SK-N-SH (cell line): ENCODE measurements around the gene WTAP. TPM values are rescaled to one million over a fixed set of nuclear protein-coding genes. Genes with fewer than 3 reads are reported as not detected.

Experiments used
- CTCF ChIA-PET: fragments of 300-600, 350-600 bp; formaldehyde crosslinking; extraction: SDS; loops from one replicate; lab custom pipeline; 2021; lab: Yijun Ruan, JAX
- POLR2A ChIA-PET: fragments of 350-600 bp; sonication (Branson Sonifier 250); formaldehyde crosslinking; extraction: SDS; loops from one replicate; lab custom pipeline; 2020; ENCODE audit warnings: antibody characterized with exemption, inconsistent platforms; lab: Yijun Ruan, JAX
- DNase-seq: peaks from one replicate; pipeline ENCODE4 v3.0.0; 2012
- H2AFZ ChIP-seq: fragments of 200-600 bp; sonication (generic); 2 replicates; pipeline ENCODE4 v1.8.1; 2016; ENCODE audit warnings: antibody characterized with exemption, mild to moderate bottlenecking, low read depth
- H3F3A ChIP-seq: fragments of 200-600 bp; sonication (generic); replicated peaks from 2 replicates; pipeline ENCODE3; 2016; ENCODE audit warnings: antibody characterized with exemption, mild to moderate bottlenecking; ENCODE audit not compliant: insufficient read depth
- H3K27ac ChIP-seq, 2 experiments: fragments of 200-500 bp in 1 of 2; fragments of 200-600 bp in 1 of 2; sonication (Bioruptor generic) in 1 of 2; sonication (generic), shearing (Covaris generic) in 1 of 2; 2 replicates each; pipeline versions ENCODE4 v1.5.1 to v1.6.1; 2014 to 2016; ENCODE audit warnings: low read depth in 2 of 2, inconsistent platforms in 1 of 2, low read length in 1 of 2, mild to moderate bottlenecking in 1 of 2, mixed read lengths in 1 of 2
- H3K27me3 ChIP-seq: fragments of 200-600 bp; sonication (generic), shearing (Covaris generic); 2 replicates; pipeline ENCODE4 v1.6.1; 2016; ENCODE audit warnings: mixed run types; ENCODE audit not compliant: insufficient read depth
- H3K36me3 ChIP-seq, 2 experiments: fragments of 200-500 bp in 1 of 2; fragments of 200-600 bp in 1 of 2; sonication (Bioruptor generic) in 1 of 2; sonication (generic) in 1 of 2; replicated peaks in 1 of 2; 2 replicates each; pipeline versions ENCODE3 to v1.5.1; 2014 to 2016; ENCODE audit warnings: low read length in 1 of 2, mild to moderate bottlenecking in 1 of 2; ENCODE audit not compliant: insufficient read depth in 2 of 2, control insufficient read depth in 1 of 2
- H3K4me1 ChIP-seq, 2 experiments: fragments of 200-500 bp in 1 of 2; fragments of 200-600 bp in 1 of 2; sonication (Bioruptor generic) in 1 of 2; sonication (generic), shearing (Covaris generic) in 1 of 2; 2 replicates each; pipeline versions ENCODE4 v1.5.1 to v1.6.1; 2014 to 2016; ENCODE audit warnings: low read depth in 1 of 2, low read length in 1 of 2, mixed run types in 1 of 2; ENCODE audit not compliant: insufficient read depth in 2 of 2, control insufficient read depth in 1 of 2
- H3K4me2 ChIP-seq: fragments of 200-600 bp; sonication (generic), shearing (Covaris generic); 2 replicates; pipeline ENCODE4 v1.6.1; 2017; ENCODE audit warnings: mixed run types
- H3K4me3 ChIP-seq, 2 experiments: fragments of 200-500 bp in 1 of 2; fragments of 200-600 bp in 1 of 2; sonication (Bioruptor generic) in 1 of 2; sonication (generic), shearing (Covaris generic) in 1 of 2; 2 replicates each; pipeline versions ENCODE4 v1.5.1 to v1.8.1; 2014 to 2016; ENCODE audit warnings: low read depth in 2 of 2, inconsistent platforms in 1 of 2, low read length in 1 of 2, mild to moderate bottlenecking in 1 of 2, mixed read lengths in 1 of 2, moderate library complexity in 1 of 2
- H3K79me2 ChIP-seq: fragments of 200-600 bp; sonication (generic); 2 replicates; pipeline ENCODE4 v1.8.1; 2017; ENCODE audit warnings: mild to moderate bottlenecking; ENCODE audit not compliant: insufficient read depth
- H3K9ac ChIP-seq: fragments of 200-600 bp; sonication (generic); 2 replicates; pipeline ENCODE4 v1.6.1; 2017; ENCODE audit warnings: mixed run types
- H3K9me2 ChIP-seq: fragments of 200-600 bp; sonication (generic); 2 replicates; pipeline ENCODE4 v1.6.1; 2017; ENCODE audit warnings: mixed run types
- H3K9me3 ChIP-seq: fragments of 200-600 bp; sonication (generic); 2 replicates; pipeline ENCODE4 v1.6.1; 2017; ENCODE audit warnings: mixed run types, mild to moderate bottlenecking, moderate library complexity
- H4K20me1 ChIP-seq: fragments of 200-600 bp; sonication (generic); 2 replicates; pipeline ENCODE4 v1.6.1; 2017; ENCODE audit warnings: mild to moderate bottlenecking, mixed run types; ENCODE audit not compliant: insufficient read depth
- FOXM1 ChIP-seq: IDR thresholded peaks from 2 replicates; pipeline ENCODE4 v1.4.0; 2012; ENCODE audit warnings: low read depth, mild to moderate bottlenecking
- NRF1 ChIP-seq: IDR thresholded peaks from 2 replicates; pipeline ENCODE4 v1.6.1; 2012; ENCODE audit warnings: low read depth, mild to moderate bottlenecking, low read length
- POLR2AphosphoS5 ChIP-seq: IDR thresholded peaks from 2 replicates; pipeline ENCODE4 v1.6.1; 2012; ENCODE audit warnings: low read depth, low read length
- RAD21 ChIP-seq: IDR thresholded peaks from 2 replicates; pipeline ENCODE4 v1.6.1; 2012; ENCODE audit warnings: mild to moderate bottlenecking, low read length
- RCOR1 ChIP-seq: fragments of 150-350 bp; IDR thresholded peaks from 2 replicates; pipeline ENCODE4 v1.6.1; 2017; ENCODE audit warnings: antibody characterized with exemption, low read length
- RFX5 ChIP-seq: IDR thresholded peaks from 2 replicates; pipeline ENCODE4 v1.6.1; 2012; ENCODE audit warnings: mild to moderate bottlenecking, improper control_type of control experiment, low read length
- SMC3 ChIP-seq: IDR thresholded peaks from 2 replicates; pipeline ENCODE4 v1.6.1; 2012; ENCODE audit warnings: low read depth, low read length, improper control_type of control experiment
- TCF12 ChIP-seq: IDR thresholded peaks from 2 replicates; pipeline ENCODE4 v1.4.0; 2012
- WGBS: methylation state at CpG from one replicate; pipeline ENCODE4 v1.1.6; 2017; ENCODE audit warnings: low lambda C conversion rate; 5-methylcytosine and 5-hydroxymethylcytosine counted together
- polyA plus RNA-seq, 3 experiments: library from polyadenylated mRNA; depleted of rRNA; stranded (reverse); fragments of >200 nt; gene quantifications; 2 replicates each; pipeline ENCODE4 v1.2.3, GENCODE V29; 2012
- TF ChIP-seq, protein P1 (sequence below): IDR thresholded peaks from 2 replicates; pipeline ENCODE4 v1.6.1; 2012; ENCODE audit warnings: mild to moderate bottlenecking, low read depth, low read length, moderate library complexity
- TF ChIP-seq, protein P2 (sequence below): IDR thresholded peaks from 2 replicates; pipeline ENCODE4 v1.4.0; 2012; ENCODE audit warnings: low read depth, borderline replicate concordance

The WTAP gene
- polyA plus RNA-seq, 1 of the 3 experiments (the other 2 are of a cell fraction), result 12.8 TPM

DNA sequence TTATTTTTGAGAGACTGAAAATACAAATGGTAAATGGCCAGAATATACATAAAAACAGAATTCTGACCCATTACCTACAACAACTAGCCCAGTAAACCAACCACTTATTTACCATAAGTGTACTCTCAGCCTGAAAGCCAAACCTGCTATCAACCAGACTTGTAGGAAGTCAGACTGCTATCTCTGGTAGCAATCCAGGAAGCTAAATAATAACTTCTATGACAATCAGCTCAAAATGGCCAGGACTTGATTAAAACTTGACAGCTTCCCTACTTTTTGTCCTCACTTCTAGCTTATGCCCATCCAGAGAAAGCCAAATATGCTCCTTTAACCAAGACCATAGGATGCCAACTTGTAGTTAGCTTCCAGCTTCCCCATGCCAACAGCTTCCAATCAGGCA is 4.7 kb upstream of the WTAP start:
- Histone ChIP-seq H3K79me2 (peaks cover 63% of the 10 kb centered on the region), H3K9ac (no peak overlapping the region), H3F3A (peaks cover 6% of the 10 kb centered on the region), H3K27me3 (no peaks in the 10 kb centered on the region), H3K4me1 (no peaks in the 10 kb centered on the region; a peak in 2 of 4 replicates), H4K20me1 (no peaks in the 10 kb centered on the region; the same call in 1 of the 2 replicates), H3K36me3 (peaks cover 0 to 8% of the 10 kb centered on the region in 2 experiments), H2AFZ (no peak overlapping the region), H3K9me3 (no peaks in the 10 kb centered on the region), H3K27ac (no peak overlapping the region), H3K4me3 (no peak overlapping the region), H3K4me2 (no peak overlapping the region), H3K9me2 (no peaks in the 10 kb centered on the region)
- DNase-seq, result no peak
- ChIA-PET CTCF (interaction anchor here (1.2 kb wide), 1 partner anchor 31 kb away, joined by 3 read pairs; no protein-coding TSS in a partner anchor), POLR2A (no interaction called here)
- TF ChIP-seq RCOR1 (no peak), FOXM1 (no peak), SMC3 (no peak), NRF1 (no peak), POLR2AphosphoS5 (no peak), RAD21 (no peak), TCF12 (no peak)
- TF ChIP-seq, protein P1, sequence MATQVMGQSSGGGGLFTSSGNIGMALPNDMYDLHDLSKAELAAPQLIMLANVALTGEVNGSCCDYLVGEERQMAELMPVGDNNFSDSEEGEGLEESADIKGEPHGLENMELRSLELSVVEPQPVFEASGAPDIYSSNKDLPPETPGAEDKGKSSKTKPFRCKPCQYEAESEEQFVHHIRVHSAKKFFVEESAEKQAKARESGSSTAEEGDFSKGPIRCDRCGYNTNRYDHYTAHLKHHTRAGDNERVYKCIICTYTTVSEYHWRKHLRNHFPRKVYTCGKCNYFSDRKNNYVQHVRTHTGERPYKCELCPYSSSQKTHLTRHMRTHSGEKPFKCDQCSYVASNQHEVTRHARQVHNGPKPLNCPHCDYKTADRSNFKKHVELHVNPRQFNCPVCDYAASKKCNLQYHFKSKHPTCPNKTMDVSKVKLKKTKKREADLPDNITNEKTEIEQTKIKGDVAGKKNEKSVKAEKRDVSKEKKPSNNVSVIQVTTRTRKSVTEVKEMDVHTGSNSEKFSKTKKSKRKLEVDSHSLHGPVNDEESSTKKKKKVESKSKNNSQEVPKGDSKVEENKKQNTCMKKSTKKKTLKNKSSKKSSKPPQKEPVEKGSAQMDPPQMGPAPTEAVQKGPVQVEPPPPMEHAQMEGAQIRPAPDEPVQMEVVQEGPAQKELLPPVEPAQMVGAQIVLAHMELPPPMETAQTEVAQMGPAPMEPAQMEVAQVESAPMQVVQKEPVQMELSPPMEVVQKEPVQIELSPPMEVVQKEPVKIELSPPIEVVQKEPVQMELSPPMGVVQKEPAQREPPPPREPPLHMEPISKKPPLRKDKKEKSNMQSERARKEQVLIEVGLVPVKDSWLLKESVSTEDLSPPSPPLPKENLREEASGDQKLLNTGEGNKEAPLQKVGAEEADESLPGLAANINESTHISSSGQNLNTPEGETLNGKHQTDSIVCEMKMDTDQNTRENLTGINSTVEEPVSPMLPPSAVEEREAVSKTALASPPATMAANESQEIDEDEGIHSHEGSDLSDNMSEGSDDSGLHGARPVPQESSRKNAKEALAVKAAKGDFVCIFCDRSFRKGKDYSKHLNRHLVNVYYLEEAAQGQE, result no peak
- TF ChIP-seq, protein P2, sequence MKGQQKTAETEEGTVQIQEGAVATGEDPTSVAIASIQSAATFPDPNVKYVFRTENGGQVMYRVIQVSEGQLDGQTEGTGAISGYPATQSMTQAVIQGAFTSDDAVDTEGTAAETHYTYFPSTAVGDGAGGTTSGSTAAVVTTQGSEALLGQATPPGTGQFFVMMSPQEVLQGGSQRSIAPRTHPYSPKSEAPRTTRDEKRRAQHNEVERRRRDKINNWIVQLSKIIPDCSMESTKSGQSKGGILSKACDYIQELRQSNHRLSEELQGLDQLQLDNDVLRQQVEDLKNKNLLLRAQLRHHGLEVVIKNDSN, result no peak

- Histone ChIP-seq H4K20me1 (peaks cover 4% of the 10 kb centered on the region), H3K27ac (no peak overlapping the region), H3K9me3 (no peaks in the 10 kb centered on the region), H3K4me1 (no peaks in the 10 kb centered on the region; a peak in 2 of 4 replicates), H3K4me2 (no peak overlapping the region), H3K36me3 (peaks cover 0 to 8% of the 10 kb centered on the region in 2 experiments), H3K9ac (no peak overlapping the region), H3K4me3 (no peak overlapping the region), H3K27me3 (no peaks in the 10 kb centered on the region), H3K79me2 (peaks cover 69% of the 10 kb centered on the region), H3F3A (peaks cover 6% of the 10 kb centered on the region), H3K9me2 (no peaks in the 10 kb centered on the region), H2AFZ (no peak overlapping the region)
- TF ChIP-seq RFX5, result no peak
- CTCF ChIA-PET, result interaction anchor here (1.2 kb wide), 1 partner anchor 31 kb away, joined by 3 read pairs; no protein-coding TSS in a partner anchor
- no peak for DNase-seq
- POLR2A ChIA-PET, result interaction anchor here (0.7 kb wide), 1 partner anchor 726 kb away, joined by 3 read pairs; no protein-coding TSS in a partner anchor
- WGBS, result 96% methylated on average over 2 of the region's 2 CpGs
These were observed 4.0 kb upstream of the WTAP start for GRCh38 chr6:159723259-159723658.
